NCI-H128 (cell line): ENCODE data around the gene PDE4B.
"Not testable (repeated sequence)": the region's sequence is repeated elsewhere in the genome, so short reads cannot be mapped to it uniquely, and the experiment has no call there.

Experiments used
- DNase-seq: peaks from one replicate; lab custom pipeline; 2025; ENCODE audit not compliant: unreplicated experiment; lab: John Stamatoyannopoulos, UW

The PDE4B gene

GRCh38 chr1:65990161-65990560 lies 197.5 kb downstream of the PDE4B start:
- DNase-seq: no peak

- no peak for DNase-seq
These were observed 199.0 kb downstream of the PDE4B start for GRCh38 chr1:65991694-65992093.

- no peak for DNase-seq
These were observed 199.6 kb downstream of the PDE4B start for GRCh38 chr1:65992165-65992821.

- no peak for DNase-seq
These were observed 200.2 kb downstream of the PDE4B start for GRCh38 chr1:65992831-65993271.

GRCh38 chr1:65994223-65994622 lies 201.5 kb downstream of the PDE4B start:
- no peak for DNase-seq

- DNase-seq: no peak
These were observed 202.6 kb downstream of the PDE4B start for GRCh38 chr1:65995336-65995735.

GRCh38 chr1:65995928-65996327 lies 203.2 kb downstream of the PDE4B start:
- DNase-seq: no peak

- DNase-seq: no peak
These were observed 205.0 kb downstream of the PDE4B start for GRCh38 chr1:65997693-65998092.

- DNase-seq: no peak
These were observed 206.3 kb downstream of the PDE4B start for GRCh38 chr1:65998763-65999583.

GRCh38 chr1:66000033-66000637 lies 207.4 kb downstream of the PDE4B start:
- no peak for DNase-seq

- no peak for DNase-seq
These were observed 211.0 kb downstream of the PDE4B start for GRCh38 chr1:66003690-66004089.

- DNase-seq: not testable (repeated sequence)
These were observed 213.8 kb downstream of the PDE4B start for GRCh38 chr1:66006534-66006933.

- no peak for DNase-seq
These were observed 219.6 kb downstream of the PDE4B start for GRCh38 chr1:66012106-66012784.

GRCh38 chr1:66013371-66013770 lies 220.7 kb downstream of the PDE4B start:
- no peak for DNase-seq

- no peak for DNase-seq
These were observed 230.4 kb downstream of the PDE4B start for GRCh38 chr1:66022904-66023620.

GRCh38 chr1:66025188-66025587 lies 232.5 kb downstream of the PDE4B start:
- DNase-seq: no peak

- no peak for DNase-seq
These were observed 235.3 kb downstream of the PDE4B start for GRCh38 chr1:66028035-66028434.

GRCh38 chr1:66033781-66034180 lies 241.1 kb downstream of the PDE4B start:
- DNase-seq: no peak

- no peak for DNase-seq
These were observed 243.0 kb downstream of the PDE4B start for GRCh38 chr1:66035616-66036245.

GRCh38 chr1:66041654-66042053 lies 249.0 kb downstream of the PDE4B start:
- DNase-seq: no peak
